ENCODE measurements around the gene MITF.

MITF gene

GRCh38 chr3:69963643-69964042 is 224.4 kb downstream of the MITF start:
- DNase-seq (ENCODE audit: low read depth) = no peak

GRCh38 chr3:69967156-69967555 is 227.9 kb downstream of the MITF start:
- DNase-seq (ENCODE audit: low read depth) = no peak

- no peak for DNase-seq (ENCODE audit: low read depth)
Measured at GRCh38 chr3:69970827-69971226, 231.6 kb downstream of the MITF start.

GRCh38 chr3:69972672-69973071 is 233.4 kb downstream of the MITF start:
- DNase-seq (ENCODE audit: low read depth) = no peak

- DNase-seq (ENCODE audit: low read depth) = no peak
Measured at GRCh38 chr3:69976021-69976420, 236.8 kb downstream of the MITF start.

GRCh38 chr3:69983546-69984265 is 244.4 kb downstream of the MITF start:
- no peak for DNase-seq (ENCODE audit: low read depth)

GRCh38 chr3:69985266-69985665 is 246.0 kb downstream of the MITF start:
- no peak for DNase-seq (ENCODE audit: low read depth)

- no peak for DNase-seq (ENCODE audit: low read depth)
Measured at GRCh38 chr3:69986419-69986818, 247.2 kb downstream of the MITF start.

- DNase-seq (ENCODE audit: low read depth) = no peak
Measured at GRCh38 chr3:69987833-69988232, 248.6 kb downstream of the MITF start.

- no peak for DNase-seq (ENCODE audit: low read depth)
Measured at GRCh38 chr3:69993757-69994156, 254.5 kb downstream of the MITF start.

- DNase-seq (ENCODE audit: low read depth) = no peak
Measured at GRCh38 chr3:69994919-69995318, 255.7 kb downstream of the MITF start.

- no peak for DNase-seq (ENCODE audit: low read depth)
Measured at GRCh38 chr3:69997631-69998307, 258.5 kb downstream of the MITF start.

- no peak for DNase-seq (ENCODE audit: low read depth)
Measured at GRCh38 chr3:69998759-69999139, 259.5 kb downstream of the MITF start.

GRCh38 chr3:69999140-70000027 is 260.1 kb downstream of the MITF start, which contains the start of gene SAMMSON:
Gene SAMMSON, plus strand, starts transcription at chr3:69999733.
- DNase-seq (ENCODE audit: low read depth) = peak; percentile 2

- no peak for DNase-seq (ENCODE audit: low read depth)
Measured at GRCh38 chr3:70000028-70000410, 260.8 kb downstream of the MITF start.

GRCh38 chr3:70000563-70001081 is 261.4 kb downstream of the MITF start:
- no peak for DNase-seq (ENCODE audit: low read depth)

- DNase-seq (ENCODE audit: low read depth) = no peak
Measured at GRCh38 chr3:70003119-70003518, 263.9 kb downstream of the MITF start.

GRCh38 chr3:70006089-70006488 is 266.8 kb downstream of the MITF start:
- DNase-seq (ENCODE audit: low read depth) = no peak

GRCh38 chr3:70010346-70010745 is 271.1 kb downstream of the MITF start:
- DNase-seq (ENCODE audit: low read depth) = no peak

- DNase-seq (ENCODE audit: low read depth) = no peak
Measured at GRCh38 chr3:70011582-70011981, 272.3 kb downstream of the MITF start.
